Ovary (tissue), 9 donors: Measurements from ENCODE around the gene BLVRA. TPM values are rescaled to one million over a fixed set of nuclear protein-coding genes. Genes with fewer than 3 reads are reported as not detected.
"Not testable (repeated sequence)": the region's sequence is repeated elsewhere in the genome, so short reads cannot be mapped to it uniquely, and the experiment has no call there.

Experiments
- DNase-seq, 5 donors: peaks; one replicate each; pipeline ENCODE4 v3.0.0-alpha.2; 2019 to 2020
- H3K27ac ChIP-seq, 2 donors: fragments of 200-600 bp; one replicate each; pipeline versions ENCODE4 v1.5.1 to v1.8.0; 2019 to 2022
- H3K27me3 ChIP-seq: fragments of 200-600 bp; one replicate; pipeline ENCODE4 v1.8.0; 2022
- H3K36me3 ChIP-seq: fragments of 200-600 bp; sonication (generic); one replicate; pipeline ENCODE4 v1.5.1; 2019
- H3K4me1 ChIP-seq: one replicate; pipeline ENCODE4 v1.8.1; 2013; ENCODE audit warnings: mild to moderate bottlenecking, moderate library complexity; ENCODE audit not compliant: insufficient read depth
- H3K4me3 ChIP-seq: fragments of 200-600 bp; sonication (generic); one replicate; pipeline ENCODE4 v1.5.1; 2017
- H3K9me3 ChIP-seq, 2 donors: fragments of 200-600 bp in 1 of 2; sonication (generic) in 1 of 2; one replicate each; pipeline versions ENCODE4 v1.5.1 to v1.8.1; 2013 to 2019; ENCODE audit warnings: mild to moderate bottlenecking in 1 of 2, moderate library complexity in 1 of 2
- EP300 ChIP-seq: sonication (generic); formaldehyde crosslinking; IDR thresholded peaks from one replicate; pipeline ENCODE4 v1.6.1; 2017; ENCODE audit warnings: antibody characterized with exemption
- POLR2A ChIP-seq: fragments of 450-650 bp; IDR thresholded peaks from one replicate; pipeline ENCODE4 v1.6.1; 2017; ENCODE audit warnings: antibody characterized with exemption, mild to moderate bottlenecking, moderate library complexity
- WGBS, 3 donors: extraction: QIAGEN DNeasy Blood & Tissue Kit in 1 of 3; methylation state at CpG; one replicate each; pipeline versions ENCODE4 v1.1.5 to v1.1.7; 2013 to 2017; 5-methylcytosine and 5-hydroxymethylcytosine counted together
- intact Hi-C, 4 donors: fragments of 100-400 bp; cut with DNase I; formaldehyde crosslinking; loops; one replicate each; pipeline versions ENCODE4 v1.11.0 to v1.15.1; 2022 to 2023
- polyA plus RNA-seq, 2 donors: library from polyadenylated mRNA; stranded (reverse); fragments of 200-250 nt in 1 of 2; fragments of 350-450 nt in 1 of 2; fragmentation: Illumina TruSeq in 1 of 2; extraction: RNeasy Lipid Tissue Mini Kit (QIAGEN cat#74804) in 1 of 2; gene quantifications; one replicate each; pipeline ENCODE4 v1.2.3, GENCODE V29; 2013 to 2014
- total RNA-seq, 7 donors: library from RNA; depleted of rRNA in 2 of 7; stranded (reverse); fragments of >200 nt in 2 of 7; fragmentation: NEBNext Ultra II Directional in 3 of 7; extraction: Animal tissue kit (Norgen Biotek cat#: 25700) in 3 of 7; gene quantifications; one replicate each; pipeline versions ENCODE4 v1.1.0 to v1.2.4, GENCODE V29; 2016 to 2023
- TF ChIP-seq, protein P1 (sequence below), 3 donors: fragments of 450-650 bp in 2 of 3; fragments of 200-600 bp in 1 of 3; IDR thresholded peaks; one replicate each; pipeline versions ENCODE4 v1.5.1 to v1.8.0; 2016 to 2022; ENCODE audit warnings: antibody characterized with exemption in 3 of 3, mild to moderate bottlenecking in 1 of 3
- donor health status: DM: no; HTN: no; CAD: no; lungs with moderate emphysema.
- donor health status: DM: no; HTN: no; CAD: no.
- donor health status: Bipolar disorder and iron deficiency.
- donor health status: DM: yes; HTN: yes; CAD: no.
- donor health status: DM: no; HTN: no; CAD: no.
- donor health status: DM: yes; HTN: yes; CAD: no.

BLVRA gene
- total and polyA plus RNA-seq, 9 donors = 47.6 to 75.1 (median 65.2) TPM

GRCh38 chr7:43779045-43779812 is 20.7 kb downstream of the BLVRA start:
- no peaks in the 10 kb centered on the region for H3K9me3 ChIP-seq
- H3K4me1 ChIP-seq = no peaks in the 10 kb centered on the region
- no peak for DNase-seq
- H3K27ac ChIP-seq = no peak overlapping the region
- intact Hi-C loops = no loop called here
- no peak overlapping the region for H3K4me3 ChIP-seq
- no peaks in the 10 kb centered on the region for H3K27me3 ChIP-seq
- H3K36me3 ChIP-seq = no peaks in the 10 kb centered on the region
- TF ChIP-seq, protein P1, sequence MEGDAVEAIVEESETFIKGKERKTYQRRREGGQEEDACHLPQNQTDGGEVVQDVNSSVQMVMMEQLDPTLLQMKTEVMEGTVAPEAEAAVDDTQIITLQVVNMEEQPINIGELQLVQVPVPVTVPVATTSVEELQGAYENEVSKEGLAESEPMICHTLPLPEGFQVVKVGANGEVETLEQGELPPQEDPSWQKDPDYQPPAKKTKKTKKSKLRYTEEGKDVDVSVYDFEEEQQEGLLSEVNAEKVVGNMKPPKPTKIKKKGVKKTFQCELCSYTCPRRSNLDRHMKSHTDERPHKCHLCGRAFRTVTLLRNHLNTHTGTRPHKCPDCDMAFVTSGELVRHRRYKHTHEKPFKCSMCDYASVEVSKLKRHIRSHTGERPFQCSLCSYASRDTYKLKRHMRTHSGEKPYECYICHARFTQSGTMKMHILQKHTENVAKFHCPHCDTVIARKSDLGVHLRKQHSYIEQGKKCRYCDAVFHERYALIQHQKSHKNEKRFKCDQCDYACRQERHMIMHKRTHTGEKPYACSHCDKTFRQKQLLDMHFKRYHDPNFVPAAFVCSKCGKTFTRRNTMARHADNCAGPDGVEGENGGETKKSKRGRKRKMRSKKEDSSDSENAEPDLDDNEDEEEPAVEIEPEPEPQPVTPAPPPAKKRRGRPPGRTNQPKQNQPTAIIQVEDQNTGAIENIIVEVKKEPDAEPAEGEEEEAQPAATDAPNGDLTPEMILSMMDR (IDR thresholded peaks at IDR 0.05) = no peak
- TF ChIP-seq POLR2A (no peak), EP300 (no peak)
- 97 to 98% (median 97%) methylated on average over 14 of the region's 14 CpGs for WGBS, 3 donors

DNA sequence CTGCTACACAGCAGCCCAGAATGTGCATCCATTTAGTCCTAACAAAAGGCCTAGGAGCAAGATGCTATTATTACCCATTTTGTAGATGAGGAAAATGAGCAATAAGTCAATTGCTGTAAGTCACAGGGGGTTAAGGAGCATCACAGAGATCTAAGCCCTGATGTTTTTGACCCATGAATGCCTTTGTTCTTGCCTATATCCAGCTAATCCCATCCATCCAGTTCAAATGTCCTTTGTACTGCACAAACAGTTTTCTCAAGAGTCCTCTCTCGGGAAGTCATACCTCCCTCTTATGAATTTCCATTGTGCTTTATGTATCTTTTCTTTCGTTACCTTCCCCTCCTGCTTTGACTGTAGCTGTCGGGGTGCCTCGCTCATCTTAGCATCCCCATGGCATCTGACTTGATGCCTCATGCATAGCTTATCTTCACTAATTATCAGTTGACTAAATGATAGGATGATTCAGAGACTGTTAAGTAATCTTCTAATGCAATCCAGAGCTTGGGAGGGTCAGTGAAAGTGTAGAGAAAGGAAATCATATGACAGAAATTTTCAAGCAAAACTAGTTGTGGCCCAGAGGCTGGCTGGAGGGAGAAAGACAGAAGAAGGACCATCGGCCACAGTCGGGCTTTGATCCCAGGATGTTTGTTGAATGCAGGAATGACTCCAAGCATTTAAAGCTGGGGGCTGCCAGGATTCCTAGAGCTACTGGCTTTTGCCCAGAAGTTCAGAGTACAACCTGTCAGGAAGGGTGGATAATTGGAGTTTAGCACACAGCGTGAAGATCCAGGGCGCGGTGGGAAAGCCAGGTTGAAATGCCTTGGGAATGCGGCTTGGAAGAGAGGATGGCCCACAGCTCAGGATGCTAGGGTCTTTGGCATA is 23.5 kb downstream of the BLVRA start:
- no peak for TF ChIP-seq EP300
- TF ChIP-seq POLR2A = no peak
- TF ChIP-seq, protein P1 (IDR thresholded peaks at IDR 0.05) = no peak
- Histone ChIP-seq H3K27ac (no peak overlapping the region), H3K4me3 (no peak overlapping the region), H3K9me3 (no peaks in the 10 kb centered on the region), H3K36me3 (no peaks in the 10 kb centered on the region), H3K4me1 (peaks cover 3% of the 10 kb centered on the region), H3K27me3 (no peaks in the 10 kb centered on the region)
- no peak for DNase-seq
- intact Hi-C loops = no loop called here
- 76 to 88% (median 87%) methylated on average over 10 of the region's 10 CpGs for WGBS, 3 donors

GRCh38 chr7:43782768-43783555 is 24.5 kb downstream of the BLVRA start:
- H3K36me3 ChIP-seq = no peaks in the 10 kb centered on the region
- TF ChIP-seq, protein P1 (IDR thresholded peaks at IDR 0.05) = no peak
- no peak for TF ChIP-seq POLR2A
- no peak for TF ChIP-seq EP300
- 87 to 91% (median 90%) methylated on average over 8 of the region's 8 CpGs for WGBS, 3 donors
- no peak overlapping the region for H3K27ac ChIP-seq
- no peak overlapping the region for H3K4me3 ChIP-seq
- H3K27me3 ChIP-seq = no peaks in the 10 kb centered on the region
- no peaks in the 10 kb centered on the region for H3K9me3 ChIP-seq
- H3K4me1 ChIP-seq = peaks cover 3% of the 10 kb centered on the region
- intact Hi-C loops = no loop called here
- no peak for DNase-seq

GRCh38 chr7:43784030-43784584 is 25.6 kb downstream of the BLVRA start:
- 86 to 91% (median 89%) methylated on average over 5 of the region's 5 CpGs for WGBS, 3 donors
- Histone ChIP-seq H3K4me1 (peaks cover 3% of the 10 kb centered on the region), H3K27ac (no peak overlapping the region), H3K36me3 (no peaks in the 10 kb centered on the region), H3K9me3 (no peaks in the 10 kb centered on the region), H3K27me3 (no peaks in the 10 kb centered on the region), H3K4me3 (no peak overlapping the region)
- DNase-seq = no peak
- intact Hi-C loops = no loop called here
- no peak for TF ChIP-seq POLR2A
- TF ChIP-seq EP300 = no peak
- TF ChIP-seq, protein P1 (IDR thresholded peaks at IDR 0.05) = no peak

- H3K27me3 ChIP-seq, DNase-seq, H3K9me3 ChIP-seq, intact Hi-C loops, H3K4me3 ChIP-seq, H3K36me3 ChIP-seq, H3K27ac ChIP-seq, H3K4me1 ChIP-seq: not testable (repeated sequence)
- 74 to 80% (median 78%) methylated on average over 8 of the region's 8 CpGs for WGBS, 3 donors
Measured at GRCh38 chr7:43784585-43785087, 26.2 kb downstream of the BLVRA start.
